CD4-positive, alpha-beta T cell treated with Interferon gamma for 1 hour (primary cell): ENCODE results near the gene EXT2.

Experiments used
- DNase-seq: peaks from one replicate; pipeline ENCODE4 v3.0.0-alpha.2; 2020

The EXT2 gene

GRCh38 chr11:44095506-44096359 is at the start of gene EXT2:
EXT2 (plus strand) TSS chr11:44095678; CDS start chr11:44107713, 12,035 bp downstream.
- DNase-seq: peak; percentile 85

- no peak for DNase-seq
Measured at GRCh38 chr11:44046182-44046581, 49.3 kb upstream of the EXT2 start.

GRCh38 chr11:44047298-44047697 is 48.2 kb upstream of the EXT2 start:
- no peak for DNase-seq

GRCh38 chr11:44047931-44048431 is 47.5 kb upstream of the EXT2 start, which contains the start of gene ACCSL:
ACCSL (plus strand) TSS chr11:44047981; CDS start chr11:44048037, 56 bp downstream.
- DNase-seq: no peak

GRCh38 chr11:44049832-44050231 is 45.6 kb upstream of the EXT2 start:
- DNase-seq: no peak

- DNase-seq: no peak
Measured at GRCh38 chr11:44051171-44051570, 44.3 kb upstream of the EXT2 start.

GRCh38 chr11:44057340-44057739 is 38.1 kb upstream of the EXT2 start:
- DNase-seq: no peak

GRCh38 chr11:44058275-44058674 is 37.2 kb upstream of the EXT2 start:
- DNase-seq: no peak

GRCh38 chr11:44065161-44065661 is 30.3 kb upstream of the EXT2 start:
- no peak for DNase-seq

GRCh38 chr11:44065841-44066731 is 29.4 kb upstream of the EXT2 start, which contains the start of gene ACCS:
ACCS (plus strand) TSS chr11:44066270; CDS start chr11:44067628, 1,358 bp downstream.
- peak; percentile 88 for DNase-seq

- no peak for DNase-seq
Measured at GRCh38 chr11:44066732-44067141, 28.7 kb upstream of the EXT2 start.

- no peak for DNase-seq
Measured at GRCh38 chr11:44067266-44067665, 28.2 kb upstream of the EXT2 start.

- no peak for DNase-seq
Measured at GRCh38 chr11:44068180-44068579, 27.3 kb upstream of the EXT2 start.

- no peak for DNase-seq
Measured at GRCh38 chr11:44071157-44071556, 24.3 kb upstream of the EXT2 start.

- no peak for DNase-seq
Measured at GRCh38 chr11:44072757-44073658, 22.5 kb upstream of the EXT2 start.

- DNase-seq: no peak
Measured at GRCh38 chr11:44078794-44079193, 16.7 kb upstream of the EXT2 start.

GRCh38 chr11:44079376-44079775 is 16.1 kb upstream of the EXT2 start:
- no peak for DNase-seq

- no peak for DNase-seq
Measured at GRCh38 chr11:44080951-44081350, 14.5 kb upstream of the EXT2 start.

- no peak for DNase-seq
Measured at GRCh38 chr11:44082645-44083044, 12.8 kb upstream of the EXT2 start.

GRCh38 chr11:44083433-44083832 is 12.0 kb upstream of the EXT2 start:
- DNase-seq: no peak

- DNase-seq: no peak
Measured at GRCh38 chr11:44083906-44084305, 11.6 kb upstream of the EXT2 start.

- no peak for DNase-seq
Measured at GRCh38 chr11:44085330-44085729, 10.1 kb upstream of the EXT2 start.
